NCI-H345 treated with DMSO at 0.1 percent for 48 hours (cell line): ENCODE measurements around the gene MAN2B2.

Experiments
- DNase-seq: peaks from one replicate; lab custom pipeline; 2025; ENCODE audit not compliant: unreplicated experiment; lab: John Stamatoyannopoulos, UW

The MAN2B2 gene

GRCh38 chr4:6546091-6546490 is 28.9 kb upstream of the MAN2B2 start:
- DNase-seq = no peak

GRCh38 chr4:6546681-6547447 is 28.1 kb upstream of the MAN2B2 start:
- no peak for DNase-seq

GRCh38 chr4:6548201-6548881 is 26.6 kb upstream of the MAN2B2 start:
- DNase-seq = no peak

GRCh38 chr4:6548882-6549230 is 26.1 kb upstream of the MAN2B2 start:
- DNase-seq = no peak

- DNase-seq = no peak
Observed at GRCh38 chr4:6549445-6549844, 25.5 kb upstream of the MAN2B2 start.

GRCh38 chr4:6549890-6550620 is 24.9 kb upstream of the MAN2B2 start:
- no peak for DNase-seq

- no peak for DNase-seq
Observed at GRCh38 chr4:6550821-6551220, 24.2 kb upstream of the MAN2B2 start.

- DNase-seq = no peak
Observed at GRCh38 chr4:6551660-6552059, 23.3 kb upstream of the MAN2B2 start.

- no peak for DNase-seq
Observed at GRCh38 chr4:6555519-6555918, 19.5 kb upstream of the MAN2B2 start.

- no peak for DNase-seq
Observed at GRCh38 chr4:6556263-6556662, 18.7 kb upstream of the MAN2B2 start.

- no peak for DNase-seq
Observed at GRCh38 chr4:6557185-6557584, 17.8 kb upstream of the MAN2B2 start.

GRCh38 chr4:6557856-6558255 is 17.1 kb upstream of the MAN2B2 start:
- DNase-seq = no peak

GRCh38 chr4:6560416-6561172 is 14.4 kb upstream of the MAN2B2 start:
- no peak for DNase-seq

GRCh38 chr4:6561173-6561516 is 13.8 kb upstream of the MAN2B2 start:
- no peak for DNase-seq

GRCh38 chr4:6561706-6562371 is 13.2 kb upstream of the MAN2B2 start:
- no peak for DNase-seq

GRCh38 chr4:6562931-6563901 is 11.8 kb upstream of the MAN2B2 start:
- no peak for DNase-seq

GRCh38 chr4:6563935-6564645 is 10.9 kb upstream of the MAN2B2 start:
- DNase-seq = no peak

- DNase-seq = no peak
Observed at GRCh38 chr4:6565691-6566390, 9.1 kb upstream of the MAN2B2 start.
